PC-9 (cell line): ENCODE measurements around the gene CCBE1. TPM values are rescaled to one million over a fixed set of nuclear protein-coding genes. Genes with fewer than 3 reads are reported as not detected.

ENCODE experiments used
- BruUV-seq: library from RNA; stranded (reverse); fragments of 400-500 nt; replicated peaks from 2 replicates; lab custom pipeline; 2021; lab: Mats Ljungman, UMichigan
- CTCF ChIA-PET: fragments of 300-600 bp; sonication (Branson Sonifier 250); formaldehyde crosslinking; loops from one replicate; lab custom pipeline; 2022; ENCODE audit warnings: antibody characterized with exemption; lab: Charles Lee
- POLR2A ChIA-PET: fragments of 300-600 bp; sonication (Branson Sonifier 250); formaldehyde crosslinking; loops from one replicate; lab custom pipeline; 2022; ENCODE audit warnings: antibody characterized with exemption; ENCODE audit not compliant: unreplicated experiment; lab: Charles Lee
- DNase-seq, 2 experiments: peaks; one replicate each; pipeline versions ENCODE4 v3.0.0 to v3.0.0-alpha.2; 2015 to 2022; ENCODE audit warnings: mixed read lengths in 1 of 2
- H2AFZ ChIP-seq: fragments of 200-600 bp; sonication (generic); 2 replicates; pipeline ENCODE4 v1.8.1; 2017; ENCODE audit warnings: antibody characterized with exemption
- H3F3A ChIP-seq: fragments of 200-600 bp; sonication (generic); 2 replicates; pipeline ENCODE4 v1.8.1; 2017; ENCODE audit warnings: antibody characterized with exemption, mild to moderate bottlenecking, low read depth; ENCODE audit not compliant: insufficient read depth
- H3K27ac ChIP-seq: fragments of 200-600 bp; sonication (generic); 2 replicates; pipeline ENCODE4 v1.6.1; 2016; ENCODE audit warnings: mixed run types
- H3K27me3 ChIP-seq: fragments of 200-600 bp; sonication (generic); 2 replicates; pipeline ENCODE4 v1.6.1; 2016; ENCODE audit warnings: low read depth, mixed run types; ENCODE audit not compliant: insufficient read depth
- H3K36me3 ChIP-seq: fragments of 200-600 bp; sonication (generic); 2 replicates; pipeline ENCODE4 v1.6.1; 2016; ENCODE audit warnings: low read depth, mixed run types
- H3K4me1 ChIP-seq: fragments of 200-600 bp; sonication (generic); replicated peaks from 2 replicates; pipeline ENCODE4 v1.6.1; 2016; ENCODE audit warnings: mixed run types; ENCODE audit not compliant: insufficient read depth
- H3K4me2 ChIP-seq: fragments of 200-600 bp; sonication (generic); 2 replicates; pipeline ENCODE4 v1.6.1; 2017; ENCODE audit warnings: mixed run types
- H3K4me3 ChIP-seq: fragments of 200-600 bp; sonication (generic); 2 replicates; pipeline ENCODE4 v1.6.1; 2016; ENCODE audit warnings: mixed run types
- H3K79me2 ChIP-seq: fragments of 200-600 bp; sonication (generic); 2 replicates; pipeline ENCODE4 v1.6.1; 2017; ENCODE audit warnings: low read depth, mixed run types
- H3K9me2 ChIP-seq: fragments of 200-600 bp; sonication (generic); 2 replicates; pipeline ENCODE4 v1.8.1; 2017; ENCODE audit warnings: mild to moderate bottlenecking; ENCODE audit not compliant: insufficient read depth
- H3K9me3 ChIP-seq: fragments of 200-600 bp; sonication (generic); 2 replicates; pipeline ENCODE4 v1.8.1; 2016; ENCODE audit warnings: low read depth; ENCODE audit not compliant: insufficient read depth
- H4K20me1 ChIP-seq: fragments of 200-600 bp; sonication (generic); 2 replicates; pipeline ENCODE4 v1.8.1; 2017; ENCODE audit not compliant: insufficient read depth
- EZH2 ChIP-seq: fragments of 200-600 bp; sonication (generic); IDR thresholded peaks from 2 replicates; pipeline ENCODE4 v1.8.0; 2017; ENCODE audit warnings: antibody characterized with exemption, low read depth
- intact Hi-C: fragments of 100-400 bp; cut with micrococcal nuclease; formaldehyde crosslinking; loops from one replicate; pipeline ENCODE4 v1.10.0; 2022; ENCODE audit not compliant: unreplicated experiment
- total RNA-seq: library from RNA; stranded (reverse); gene quantifications from 2 replicates; pipeline ENCODE4 v1.2.3, GENCODE V29; 2021
- TF ChIP-seq, protein P1 (sequence below): fragments of 200-600 bp; sonication (generic); conservative IDR thresholded peaks from 2 replicates; pipeline ENCODE4 v1.6.1; 2017; ENCODE audit warnings: mixed run types, antibody characterized with exemption, mild to moderate bottlenecking, moderate library complexity

The CCBE1 gene
- total RNA-seq, 1 experiment from 2014 or later: 5.8 TPM

DNA sequence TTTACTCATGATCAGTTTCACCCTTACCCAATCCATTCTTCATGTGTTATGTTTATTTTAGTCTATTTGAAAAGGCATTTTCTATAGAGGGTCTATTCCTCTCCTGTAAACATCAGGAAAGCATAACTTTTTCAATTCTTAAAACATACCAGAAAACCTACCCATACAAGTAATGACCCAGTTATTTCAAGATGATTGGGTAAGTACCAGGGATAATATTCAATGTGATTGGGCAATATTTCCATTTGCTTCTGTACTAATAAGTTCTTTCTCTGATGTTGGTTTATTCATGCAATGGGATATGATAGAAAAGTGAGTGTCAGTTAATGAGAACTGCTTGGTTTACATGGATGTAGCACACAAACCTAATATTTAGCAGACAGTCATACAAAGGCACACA, 87.6 kb downstream of the CCBE1 start:
- H3K36me3 ChIP-seq: no peaks in the 10 kb centered on the region
- no peak overlapping the region for H3K4me2 ChIP-seq
- ChIA-PET CTCF (no interaction called here), POLR2A (no interaction called here)
- no peak overlapping the region for H3K27ac ChIP-seq
- no peak overlapping the region for H3K4me3 ChIP-seq
- BruUV-seq: no TSS peak
- TF ChIP-seq EZH2: no peak
- TF ChIP-seq, protein P1, sequence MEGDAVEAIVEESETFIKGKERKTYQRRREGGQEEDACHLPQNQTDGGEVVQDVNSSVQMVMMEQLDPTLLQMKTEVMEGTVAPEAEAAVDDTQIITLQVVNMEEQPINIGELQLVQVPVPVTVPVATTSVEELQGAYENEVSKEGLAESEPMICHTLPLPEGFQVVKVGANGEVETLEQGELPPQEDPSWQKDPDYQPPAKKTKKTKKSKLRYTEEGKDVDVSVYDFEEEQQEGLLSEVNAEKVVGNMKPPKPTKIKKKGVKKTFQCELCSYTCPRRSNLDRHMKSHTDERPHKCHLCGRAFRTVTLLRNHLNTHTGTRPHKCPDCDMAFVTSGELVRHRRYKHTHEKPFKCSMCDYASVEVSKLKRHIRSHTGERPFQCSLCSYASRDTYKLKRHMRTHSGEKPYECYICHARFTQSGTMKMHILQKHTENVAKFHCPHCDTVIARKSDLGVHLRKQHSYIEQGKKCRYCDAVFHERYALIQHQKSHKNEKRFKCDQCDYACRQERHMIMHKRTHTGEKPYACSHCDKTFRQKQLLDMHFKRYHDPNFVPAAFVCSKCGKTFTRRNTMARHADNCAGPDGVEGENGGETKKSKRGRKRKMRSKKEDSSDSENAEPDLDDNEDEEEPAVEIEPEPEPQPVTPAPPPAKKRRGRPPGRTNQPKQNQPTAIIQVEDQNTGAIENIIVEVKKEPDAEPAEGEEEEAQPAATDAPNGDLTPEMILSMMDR: no peak
- DNase-seq: no peak
- no peak overlapping the region for H2AFZ ChIP-seq
- no peaks in the 10 kb centered on the region for H3K9me3 ChIP-seq
- no peaks in the 10 kb centered on the region for H3F3A ChIP-seq
- H3K27me3 ChIP-seq: no peaks in the 10 kb centered on the region
- H3K79me2 ChIP-seq: no peaks in the 10 kb centered on the region
- intact Hi-C loops: no loop called here
- H3K9me2 ChIP-seq: no peaks in the 10 kb centered on the region
- H4K20me1 ChIP-seq: no peaks in the 10 kb centered on the region
- no peaks in the 10 kb centered on the region for H3K4me1 ChIP-seq

DNA sequence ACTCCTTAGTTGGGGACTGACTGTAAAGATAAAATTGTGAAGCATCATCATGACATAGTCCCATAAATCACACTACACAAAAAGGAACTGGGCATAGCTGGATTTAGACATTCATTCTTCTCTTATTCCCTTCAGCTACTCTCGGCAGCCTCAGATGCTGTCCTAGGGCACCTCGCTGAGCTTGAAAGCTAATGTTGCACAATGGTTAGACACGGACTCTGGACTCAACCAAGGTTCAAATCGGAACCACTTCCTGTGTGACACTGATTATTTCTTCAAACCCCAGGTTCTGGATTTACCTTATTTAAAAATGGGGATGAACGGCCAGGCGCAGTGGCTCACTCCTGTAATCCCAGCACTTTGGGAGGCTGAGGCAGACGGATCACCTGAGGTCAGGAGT, 89.8 kb downstream of the CCBE1 start:
- H3K27ac ChIP-seq: no peak overlapping the region
- no peak overlapping the region for H2AFZ ChIP-seq
- BruUV-seq: no TSS peak
- no peaks in the 10 kb centered on the region for H3K9me3 ChIP-seq
- H4K20me1 ChIP-seq: no peaks in the 10 kb centered on the region
- ChIA-PET CTCF (no interaction called here), POLR2A (no interaction called here)
- no peak overlapping the region for H3K4me2 ChIP-seq
- no peak for DNase-seq
- no peaks in the 10 kb centered on the region for H3K9me2 ChIP-seq
- TF ChIP-seq, protein P1: no peak
- no peak overlapping the region for H3K4me3 ChIP-seq
- no peaks in the 10 kb centered on the region for H3K27me3 ChIP-seq
- no peaks in the 10 kb centered on the region for H3K36me3 ChIP-seq
- H3F3A ChIP-seq: no peaks in the 10 kb centered on the region
- no peaks in the 10 kb centered on the region for H3K79me2 ChIP-seq
- no peaks in the 10 kb centered on the region for H3K4me1 ChIP-seq
- intact Hi-C loops: no loop called here

DNA sequence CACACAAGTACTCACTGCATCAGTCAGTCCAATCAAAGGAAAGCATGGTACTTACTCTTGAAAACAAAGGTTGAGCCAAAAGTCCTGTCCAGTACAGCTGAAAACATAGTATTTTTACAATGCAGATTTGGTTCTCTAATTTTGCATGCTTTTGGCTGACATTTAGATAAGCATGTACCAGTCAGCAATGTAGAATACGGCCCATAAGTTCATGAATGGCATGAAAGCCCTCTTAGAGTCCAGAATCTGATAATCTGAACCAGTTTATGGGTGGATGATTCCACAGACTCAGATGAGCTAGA, 90.2 kb downstream of the CCBE1 start:
- TF ChIP-seq, protein P1: no peak
- no peak for TF ChIP-seq EZH2
- no TSS peak for BruUV-seq
- no peak for DNase-seq
- no peaks in the 10 kb centered on the region for H4K20me1 ChIP-seq
- H3K27me3 ChIP-seq: no peaks in the 10 kb centered on the region
- no peak overlapping the region for H3K27ac ChIP-seq
- H3K4me2 ChIP-seq: no peak overlapping the region
- POLR2A ChIA-PET: no interaction called here
- no peaks in the 10 kb centered on the region for H3K79me2 ChIP-seq
- intact Hi-C loops: no loop called here
- no peak overlapping the region for H3K4me3 ChIP-seq
- no peaks in the 10 kb centered on the region for H3K4me1 ChIP-seq
- H3K36me3 ChIP-seq: no peaks in the 10 kb centered on the region
- no peaks in the 10 kb centered on the region for H3K9me3 ChIP-seq
- CTCF ChIA-PET: no interaction called here
- H2AFZ ChIP-seq: no peak overlapping the region
- H3K9me2 ChIP-seq: no peaks in the 10 kb centered on the region
- H3F3A ChIP-seq: no peaks in the 10 kb centered on the region
